HepG2 (cell line): ENCODE results near the gene ACSM5. TPM values are rescaled to one million over a fixed set of nuclear protein-coding genes. Genes with fewer than 3 reads are reported as not detected.

Experiments
- CENPX ChIP-seq: sonication (generic); formaldehyde crosslinking; IDR thresholded peaks from 2 replicates; pipeline ENCODE4 v1.9.0; 2021; ENCODE audit warnings: mild to moderate bottlenecking, missing genetic modification reagents, moderate library complexity
- HMGXB3 ChIP-seq: sonication (generic); formaldehyde crosslinking; IDR thresholded peaks from 2 replicates; pipeline ENCODE4 v1.4.0; 2020; ENCODE audit warnings: missing genetic modification reagents, borderline replicate concordance
- PAXIP1 ChIP-seq: sonication (generic); formaldehyde crosslinking; conservative IDR thresholded peaks from 2 replicates; pipeline ENCODE4 v1.4.0; 2020; ENCODE audit warnings: mild to moderate bottlenecking, missing genetic modification reagents, moderate library complexity
- SMAD9 ChIP-seq: sonication (generic); formaldehyde crosslinking; IDR thresholded peaks from 2 replicates; pipeline ENCODE4 v1.5.1; 2020; ENCODE audit warnings: mild to moderate bottlenecking, missing genetic modification reagents
- ZNF160 ChIP-seq: sonication (generic); formaldehyde crosslinking; IDR thresholded peaks from 2 replicates; pipeline ENCODE4 v1.8.0; 2022; ENCODE audit warnings: mild to moderate bottlenecking, inconsistent platforms, missing genetic modification reagents
- ZNF407 ChIP-seq: sonication (generic); formaldehyde crosslinking; IDR thresholded peaks from one replicate; pipeline ENCODE4 v1.5.1; 2020; ENCODE audit warnings: mild to moderate bottlenecking, missing genetic modification reagents; ENCODE audit errors: not compliant biosample characterization
- ZNF772 ChIP-seq: sonication (generic); formaldehyde crosslinking; IDR thresholded peaks from 2 replicates; pipeline ENCODE4 v1.5.0; 2020; ENCODE audit warnings: mild to moderate bottlenecking, missing genetic modification reagents
- polyA plus RNA-seq, 8 experiments: library from polyadenylated mRNA; depleted of rRNA in 3 of 8; stranded (reverse) in 7 of 8; unstranded in 1 of 8; fragments of >200 nt; fragmentation: Illumina TruSeq in 4 of 8; extraction: Trizol in 4 of 8; gene quantifications; 2 replicates each; pipeline versions ENCODE4 v1.2.1 to v1.2.3, GENCODE V29; 2011 to 2016; ENCODE audit warnings: low read depth in 4 of 8, missing spikeins in 1 of 8, mixed read lengths in 1 of 8; ENCODE audit not compliant: insufficient read depth in 1 of 8
- total RNA-seq, 5 experiments: library from RNA; depleted of rRNA; stranded (reverse); fragments of >200 nt; fragmentation: Illumina TruSeq; extraction: Trizol; gene quantifications; 2 replicates each; pipeline ENCODE4 v1.2.3, GENCODE V29; 2016; ENCODE audit warnings: low read depth in 1 of 5
- TF ChIP-seq, protein P1 (sequence below): sonication (generic); formaldehyde crosslinking; IDR thresholded peaks from 2 replicates; pipeline ENCODE4 v1.4.0; 2020; ENCODE audit warnings: mild to moderate bottlenecking, missing genetic modification reagents, borderline replicate concordance

Gene ACSM5
- total and polyA plus RNA-seq, 2 of the 13 experiments (the other 11 are each of a cell fraction or from before 2014, with no cell fraction given) = 9.1 to 15.0 TPM

GRCh38 chr16:20385844-20386832 is 23.2 kb upstream of the ACSM5 start (continued):
- TF ChIP-seq ZNF407 (CRISPR knock-in tag) (peak; percentile 87), ZNF160 (CRISPR knock-in tag) (0 out of 2 replicates have a peak, but pooled peaks have one; percentile 22), CENPX (CRISPR knock-in tag) (no peak), ZNF772 (no peak; the same call in 1 of the 2 replicates), SMAD9 (0 out of 2 replicates have a peak, but pooled peaks have one; percentile 78), HMGXB3 (CRISPR knock-in tag) (no peak), PAXIP1 (CRISPR knock-in tag) (peak; percentile 91)
- TF ChIP-seq, protein P1, sequence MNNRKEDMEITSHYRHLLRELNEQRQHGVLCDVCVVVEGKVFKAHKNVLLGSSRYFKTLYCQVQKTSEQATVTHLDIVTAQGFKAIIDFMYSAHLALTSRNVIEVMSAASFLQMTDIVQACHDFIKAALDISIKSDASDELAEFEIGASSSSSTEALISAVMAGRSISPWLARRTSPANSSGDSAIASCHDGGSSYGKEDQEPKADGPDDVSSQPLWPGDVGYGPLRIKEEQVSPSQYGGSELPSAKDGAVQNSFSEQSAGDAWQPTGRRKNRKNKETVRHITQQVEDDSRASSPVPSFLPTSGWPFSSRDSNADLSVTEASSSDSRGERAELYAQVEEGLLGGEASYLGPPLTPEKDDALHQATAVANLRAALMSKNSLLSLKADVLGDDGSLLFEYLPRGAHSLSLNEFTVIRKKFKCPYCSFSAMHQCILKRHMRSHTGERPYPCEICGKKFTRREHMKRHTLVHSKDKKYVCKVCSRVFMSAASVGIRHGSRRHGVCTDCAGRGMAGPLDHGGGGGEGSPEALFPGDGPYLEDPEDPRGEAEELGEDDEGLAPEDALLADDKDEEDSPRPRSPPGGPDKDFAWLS (CRISPR knock-in tag) = no peak
